ENCODE results near the gene EPS8L2.

EPS8L2 gene

GRCh38 chr11:765025-765801 is 59.2 kb downstream of the EPS8L2 start:
- Histone ChIP-seq H2BK5ac (ENCODE audit: low read length) (no peak overlapping the region), H3K4me1 (ENCODE audit: control insufficient read depth, low read depth, low read length) (peaks cover 3% of the 10 kb centered on the region), H3K9ac (ENCODE audit: low read length) (no peak overlapping the region), H3K36me3 (ENCODE audit: control insufficient read depth, insufficient read depth, low read length) (peaks cover 16% of the 10 kb centered on the region), H3K79me2 (ENCODE audit: control insufficient read depth, insufficient read depth, low read length) (no peaks in the 10 kb centered on the region), H3K4ac (ENCODE audit: low read depth, low read length) (no peak overlapping the region), H3K79me1 (ENCODE audit: low read length) (no peaks in the 10 kb centered on the region), H4K5ac (ENCODE audit: low read length) (no peak overlapping the region), H3K4me2 (ENCODE audit: low read length) (no peak overlapping the region), H4K8ac (ENCODE audit: low read depth, low read length) (no peak overlapping the region), H2AK5ac (ENCODE audit: low read length) (no peak overlapping the region), H3K4me3 (ENCODE audit: low read length) (no peak overlapping the region), H3K56ac (ENCODE audit: low read length) (no peak overlapping the region), H3K27me3 (ENCODE audit: insufficient read depth, low read length, poor library complexity) (no peaks in the 10 kb centered on the region), H2BK120ac (ENCODE audit: low read depth, low read length) (no peak overlapping the region), H3K23ac (ENCODE audit: low read length) (no peak overlapping the region), H3K18ac (ENCODE audit: low read length) (no peak overlapping the region), H3K27ac (ENCODE audit: low read depth, low read length) (no peak overlapping the region), H2BK15ac (replicated peaks; ENCODE audit: low read depth) (no peak overlapping the region)
- DNase-seq, result peak; percentile 79
- no CpG with 5 or more reads among the region's 19 CpGs for WGBS (ENCODE audit: extremely low coverage, insufficient coverage, low lambda C conversion rate)

- Histone ChIP-seq H3K18ac (ENCODE audit: low read length) (no peak overlapping the region), H3K4me1 (ENCODE audit: control insufficient read depth, low read depth, low read length) (peaks cover 3% of the 10 kb centered on the region), H2BK120ac (ENCODE audit: low read depth, low read length) (no peak overlapping the region), H3K36me3 (ENCODE audit: control insufficient read depth, insufficient read depth, low read length) (peaks cover 14% of the 10 kb centered on the region), H3K79me2 (ENCODE audit: control insufficient read depth, insufficient read depth, low read length) (no peaks in the 10 kb centered on the region), H3K23ac (ENCODE audit: low read length) (no peak overlapping the region), H3K4me3 (ENCODE audit: low read length) (no peak overlapping the region), H3K4me2 (ENCODE audit: low read length) (no peak overlapping the region), H2BK15ac (replicated peaks; ENCODE audit: low read depth) (no peak overlapping the region), H4K5ac (ENCODE audit: low read length) (no peak overlapping the region), H3K4ac (ENCODE audit: low read depth, low read length) (no peak overlapping the region), H3K27me3 (ENCODE audit: insufficient read depth, low read length, poor library complexity) (no peaks in the 10 kb centered on the region), H3K27ac (ENCODE audit: low read depth, low read length) (no peak overlapping the region), H3K56ac (ENCODE audit: low read length) (no peak overlapping the region), H4K8ac (ENCODE audit: low read depth, low read length) (no peak overlapping the region), H3K79me1 (ENCODE audit: low read length) (no peaks in the 10 kb centered on the region), H2AK5ac (ENCODE audit: low read length) (no peak overlapping the region), H3K9ac (ENCODE audit: low read length) (no peak overlapping the region), H2BK5ac (ENCODE audit: low read length) (no peak overlapping the region)
- DNase-seq, result no peak
- no CpG with 5 or more reads among the region's 8 CpGs for WGBS (ENCODE audit: extremely low coverage, insufficient coverage, low lambda C conversion rate)
Measured at GRCh38 chr11:765802-766091, 59.7 kb downstream of the EPS8L2 start.

DNA sequence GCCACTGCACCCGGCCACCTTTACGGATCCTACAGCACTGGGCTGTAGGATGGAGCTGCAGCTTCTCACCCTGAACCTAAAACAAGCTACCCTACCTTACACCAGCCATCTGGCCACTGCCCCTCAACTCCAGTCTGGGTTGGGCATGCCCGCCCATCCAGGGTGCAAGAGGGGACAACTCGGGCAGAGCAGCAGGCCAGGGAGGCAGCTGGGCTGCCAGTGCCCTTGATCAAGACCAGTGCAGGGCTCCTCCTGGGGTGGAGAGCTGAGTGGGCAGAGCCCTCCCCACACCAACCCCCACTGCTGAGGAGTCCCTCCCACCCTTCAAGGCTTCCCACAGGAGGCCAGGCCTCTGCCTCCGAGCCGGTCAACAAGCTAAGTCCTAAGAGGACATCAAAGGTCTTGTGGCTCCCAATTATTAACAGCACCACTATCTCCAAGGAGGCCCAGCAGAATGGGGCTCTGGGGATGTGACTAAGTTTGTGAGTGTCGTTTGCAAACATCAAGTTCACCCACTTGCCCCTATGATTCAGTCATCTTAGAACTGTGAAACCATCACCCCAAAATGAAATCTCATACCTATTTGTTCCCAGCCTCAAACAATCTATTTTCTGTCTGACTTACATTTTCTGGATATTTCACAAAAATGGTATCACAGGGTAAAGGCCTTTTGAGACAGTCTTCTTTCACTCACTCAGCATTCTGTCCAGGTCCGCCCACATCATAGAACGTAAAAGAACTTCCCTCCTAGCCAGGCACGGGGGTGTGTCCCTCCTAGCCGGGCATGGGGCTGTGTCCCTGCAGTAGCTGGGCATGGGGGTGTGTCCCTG is 60.3 kb downstream of the EPS8L2 start:
- H3K4ac ChIP-seq (ENCODE audit: low read depth, low read length), result no peak overlapping the region
- H2BK120ac ChIP-seq (ENCODE audit: low read depth, low read length), result no peak overlapping the region
- no peak overlapping the region for H2AK5ac ChIP-seq (ENCODE audit: low read length)
- H3K79me1 ChIP-seq (ENCODE audit: low read length), result no peaks in the 10 kb centered on the region
- H3K18ac ChIP-seq (ENCODE audit: low read length), result no peak overlapping the region
- H3K79me2 ChIP-seq (ENCODE audit: control insufficient read depth, insufficient read depth, low read length), result no peaks in the 10 kb centered on the region
- no peak overlapping the region for H4K8ac ChIP-seq (ENCODE audit: low read depth, low read length)
- H3K27ac ChIP-seq (ENCODE audit: low read depth, low read length), result no peak overlapping the region
- H2BK15ac ChIP-seq (replicated peaks; ENCODE audit: low read depth), result no peak overlapping the region
- no peak overlapping the region for H3K56ac ChIP-seq (ENCODE audit: low read length)
- H3K36me3 ChIP-seq (ENCODE audit: control insufficient read depth, insufficient read depth, low read length), result peaks cover 16% of the 10 kb centered on the region
- no peak overlapping the region for H2BK5ac ChIP-seq (ENCODE audit: low read length)
- no peak overlapping the region for H3K9ac ChIP-seq (ENCODE audit: low read length)
- no peak overlapping the region for H3K4me3 ChIP-seq (ENCODE audit: low read length)
- H4K5ac ChIP-seq (ENCODE audit: low read length), result no peak overlapping the region
- H3K23ac ChIP-seq (ENCODE audit: low read length), result no peak overlapping the region
- DNase-seq, result no peak
- WGBS (ENCODE audit: extremely low coverage, insufficient coverage, low lambda C conversion rate), result no CpG with 5 or more reads among the region's 11 CpGs
- peaks cover 3% of the 10 kb centered on the region for H3K4me1 ChIP-seq (ENCODE audit: control insufficient read depth, low read depth, low read length)
- no peaks in the 10 kb centered on the region for H3K27me3 ChIP-seq (ENCODE audit: insufficient read depth, low read length, poor library complexity)
- H3K4me2 ChIP-seq (ENCODE audit: low read length), result no peak overlapping the region

GRCh38 chr11:766936-767210 is 60.8 kb downstream of the EPS8L2 start:
- Histone ChIP-seq H4K8ac (ENCODE audit: low read depth, low read length) (no peak overlapping the region), H3K18ac (ENCODE audit: low read length) (no peak overlapping the region), H2BK15ac (replicated peaks; ENCODE audit: low read depth) (no peak overlapping the region), H3K36me3 (ENCODE audit: control insufficient read depth, insufficient read depth, low read length) (peaks cover 16% of the 10 kb centered on the region), H4K5ac (ENCODE audit: low read length) (no peak overlapping the region), H3K27ac (ENCODE audit: low read depth, low read length) (no peak overlapping the region), H3K9ac (ENCODE audit: low read length) (no peak overlapping the region), H3K79me1 (ENCODE audit: low read length) (no peaks in the 10 kb centered on the region), H3K79me2 (ENCODE audit: control insufficient read depth, insufficient read depth, low read length) (no peaks in the 10 kb centered on the region), H3K27me3 (ENCODE audit: insufficient read depth, low read length, poor library complexity) (no peaks in the 10 kb centered on the region), H3K4me1 (ENCODE audit: control insufficient read depth, low read depth, low read length) (peaks cover 3% of the 10 kb centered on the region), H2AK5ac (ENCODE audit: low read length) (no peak overlapping the region), H3K4me2 (ENCODE audit: low read length) (no peak overlapping the region), H3K4ac (ENCODE audit: low read depth, low read length) (no peak overlapping the region), H3K23ac (ENCODE audit: low read length) (no peak overlapping the region), H3K56ac (ENCODE audit: low read length) (no peak overlapping the region), H2BK120ac (ENCODE audit: low read depth, low read length) (no peak overlapping the region), H2BK5ac (ENCODE audit: low read length) (no peak overlapping the region), H3K4me3 (ENCODE audit: low read length) (no peak overlapping the region)
- no CpG with 5 or more reads among the region's 2 CpGs for WGBS (ENCODE audit: extremely low coverage, insufficient coverage, low lambda C conversion rate)
- no peak for DNase-seq

GRCh38 chr11:767238-767637 is 61.2 kb downstream of the EPS8L2 start:
- Histone ChIP-seq H3K18ac (ENCODE audit: low read length) (no peak overlapping the region), H3K36me3 (ENCODE audit: control insufficient read depth, insufficient read depth, low read length) (peaks cover 16% of the 10 kb centered on the region), H3K56ac (ENCODE audit: low read length) (no peak overlapping the region), H3K4me1 (ENCODE audit: control insufficient read depth, low read depth, low read length) (peaks cover 3% of the 10 kb centered on the region), H3K79me2 (ENCODE audit: control insufficient read depth, insufficient read depth, low read length) (no peaks in the 10 kb centered on the region), H2BK5ac (ENCODE audit: low read length) (no peak overlapping the region), H2AK5ac (ENCODE audit: low read length) (no peak overlapping the region), H4K8ac (ENCODE audit: low read depth, low read length) (no peak overlapping the region), H3K23ac (ENCODE audit: low read length) (no peak overlapping the region), H4K5ac (ENCODE audit: low read length) (no peak overlapping the region), H3K4ac (ENCODE audit: low read depth, low read length) (no peak overlapping the region), H3K79me1 (ENCODE audit: low read length) (no peaks in the 10 kb centered on the region), H3K27ac (ENCODE audit: low read depth, low read length) (no peak overlapping the region), H2BK15ac (replicated peaks; ENCODE audit: low read depth) (no peak overlapping the region), H2BK120ac (ENCODE audit: low read depth, low read length) (no peak overlapping the region), H3K27me3 (ENCODE audit: insufficient read depth, low read length, poor library complexity) (no peaks in the 10 kb centered on the region), H3K9ac (ENCODE audit: low read length) (no peak overlapping the region), H3K4me3 (ENCODE audit: low read length) (no peak overlapping the region), H3K4me2 (ENCODE audit: low read length) (no peak overlapping the region)
- DNase-seq, result no peak
- no CpG with 5 or more reads among the region's 11 CpGs for WGBS (ENCODE audit: extremely low coverage, insufficient coverage, low lambda C conversion rate)

All from mesendoderm (in vitro differentiated cells).